Stimulated activated CD8-positive, alpha-beta memory T cell treated with anti-CD3 and anti-CD28 coated beads, Interleukin-15, amount 100 ng/mL, for 24 hours (primary cell): ENCODE measurements around the gene NOX3.
"Not testable (repeated sequence)": the region's sequence is repeated elsewhere in the genome, so short reads cannot be mapped to it uniquely, and the experiment has no call there.

Experiments used
- DNase-seq: peaks from one replicate; pipeline ENCODE4 v3.0.0-alpha.2; 2020; ENCODE audit warnings: low read depth

NOX3 gene

DNA sequence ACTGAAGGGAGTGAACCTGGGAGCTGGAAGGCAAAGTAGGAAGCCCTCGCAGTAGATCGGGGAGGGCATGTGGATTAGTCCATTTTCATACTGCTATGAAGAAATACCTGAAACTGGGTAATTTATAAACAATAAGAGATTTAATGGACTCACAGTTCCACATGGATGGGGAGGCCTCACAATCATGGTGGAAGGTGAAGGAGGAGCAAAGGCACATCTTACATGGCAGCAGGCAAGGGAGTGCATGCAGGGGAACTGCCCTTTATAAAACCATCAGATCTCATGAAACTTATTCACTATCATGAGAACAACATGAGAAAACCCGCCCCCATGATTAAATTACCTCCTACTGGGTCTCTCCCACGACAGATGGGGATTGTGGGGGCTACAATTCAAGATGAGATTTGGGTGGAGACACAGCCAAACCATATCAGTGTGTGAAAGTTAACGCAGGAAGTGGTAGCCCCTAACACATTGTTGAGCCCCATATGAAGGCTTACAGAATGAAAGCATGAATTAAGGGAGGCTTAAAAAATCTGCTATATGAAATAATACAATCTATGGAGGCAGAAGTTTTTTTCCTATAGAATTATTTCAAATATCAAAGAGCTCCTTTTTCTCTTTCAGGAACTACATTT, 15.5 kb upstream of the NOX3 start:
- DNase-seq = not testable (repeated sequence)

DNA sequence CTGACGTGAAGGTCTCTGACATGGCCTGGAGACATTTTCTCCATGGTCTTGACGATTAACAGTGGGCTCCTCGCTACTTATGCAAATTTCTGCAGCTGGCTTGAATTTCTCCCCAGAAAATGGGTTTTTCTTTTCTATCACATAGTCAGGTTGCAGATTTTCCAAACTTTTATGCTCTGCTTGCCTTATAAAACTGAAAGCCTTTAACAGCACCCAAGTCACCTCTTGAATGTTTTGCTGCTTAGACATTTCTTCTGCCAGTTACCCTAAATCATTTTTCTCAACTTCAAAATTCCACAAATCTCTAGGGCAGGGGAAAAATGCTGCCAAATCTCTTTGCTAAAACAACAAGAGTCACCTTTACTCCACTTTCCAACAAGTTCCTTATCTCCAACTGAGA, 12.9 kb upstream of the NOX3 start:
- not testable (repeated sequence) for DNase-seq

DNA sequence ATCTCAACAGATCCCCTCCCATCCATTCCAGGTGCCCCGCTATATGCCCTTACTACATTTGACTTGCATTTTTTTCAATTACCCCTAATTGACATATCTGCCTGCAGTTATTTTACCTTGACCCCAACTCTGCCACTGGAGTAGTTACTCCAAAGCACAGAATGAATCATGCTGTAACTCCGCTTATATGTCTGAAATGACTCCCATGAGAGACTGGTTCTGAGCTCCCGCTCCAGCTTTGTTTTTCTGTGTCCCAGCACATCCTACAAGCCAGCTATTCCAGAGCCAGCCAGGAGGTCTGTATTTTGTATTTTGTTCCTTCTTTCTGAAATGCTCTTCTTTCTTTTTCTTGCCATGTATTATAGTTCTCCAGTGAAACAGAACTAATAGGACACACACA, 10.9 kb upstream of the NOX3 start:
- DNase-seq = no peak

DNA sequence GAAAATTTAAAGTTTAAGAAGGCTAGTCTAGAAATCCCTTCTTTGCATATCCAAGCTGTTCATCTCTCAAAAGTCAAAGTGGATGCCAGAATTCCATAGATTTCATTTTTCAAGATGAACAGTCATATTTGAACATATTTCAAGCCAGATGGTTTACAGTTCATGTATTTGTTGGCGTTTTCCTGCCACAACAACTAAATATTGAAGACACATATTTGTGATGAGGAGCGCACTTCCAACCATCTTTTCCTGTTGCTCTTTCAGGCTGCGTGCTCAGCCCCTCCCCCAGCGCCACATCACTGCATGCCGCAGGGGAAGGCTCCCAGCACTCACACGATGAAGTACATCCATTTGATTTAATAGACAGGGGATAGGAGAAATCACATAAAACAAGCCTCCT, 5.9 kb upstream of the NOX3 start:
- no peak for DNase-seq

DNA sequence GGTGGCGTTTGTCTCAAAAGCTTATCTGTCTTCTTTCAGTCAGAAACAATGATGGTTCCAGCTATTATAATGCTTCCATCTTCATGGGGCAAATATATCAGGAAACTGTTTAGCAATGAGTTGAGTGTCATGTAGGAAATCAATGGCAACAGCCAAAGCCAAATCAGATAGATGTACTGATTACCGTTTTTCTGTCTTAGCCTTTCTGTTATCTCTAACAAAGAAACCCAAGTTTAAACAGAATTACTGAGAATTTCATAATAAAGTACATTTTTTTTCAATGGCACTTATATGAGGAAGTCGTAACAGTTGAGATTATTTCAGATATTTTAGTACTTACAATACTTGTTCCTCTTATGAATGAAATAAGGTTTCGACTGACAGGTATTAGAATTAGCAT, 1.2 kb downstream of the NOX3 start:
- no peak for DNase-seq

DNA sequence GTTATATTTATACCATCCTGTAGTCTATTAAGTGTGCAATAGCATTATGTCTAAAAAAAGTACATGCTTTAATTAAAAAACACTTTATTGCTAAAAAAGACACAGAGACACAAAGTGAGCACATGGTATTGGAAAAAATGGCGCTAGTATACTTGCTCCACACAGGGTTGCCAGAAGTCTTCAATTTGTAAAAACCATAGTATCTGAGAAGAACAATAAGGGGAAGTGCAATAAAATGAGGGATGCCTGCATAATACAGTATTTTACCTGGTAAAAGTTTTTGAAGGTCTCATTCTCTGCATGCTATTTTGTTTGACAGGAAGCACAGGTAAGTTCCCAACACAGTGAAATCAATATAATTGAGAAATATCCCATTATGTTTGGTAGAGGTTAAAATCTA, 1.6 kb downstream of the NOX3 start:
- DNase-seq = no peak

DNA sequence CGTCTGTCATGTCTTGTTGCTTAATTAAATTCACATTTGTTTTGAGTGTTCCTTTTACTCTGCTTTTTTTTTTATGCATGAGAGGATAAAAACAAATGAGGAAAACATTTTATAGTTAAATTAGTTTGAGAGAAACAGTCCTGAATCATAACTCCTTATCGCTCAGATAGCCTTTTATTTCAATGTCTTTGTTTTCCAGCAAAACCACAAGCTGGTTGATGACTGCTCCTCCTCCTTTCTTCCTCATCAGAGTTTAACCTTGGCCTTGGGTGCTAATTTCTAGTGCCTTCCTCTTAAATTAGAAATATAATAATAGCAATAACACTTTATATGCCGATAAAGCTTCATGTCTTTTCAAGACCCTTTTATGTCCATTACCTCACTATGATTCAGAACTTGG, 3.1 kb downstream of the NOX3 start:
- DNase-seq = no peak

DNA sequence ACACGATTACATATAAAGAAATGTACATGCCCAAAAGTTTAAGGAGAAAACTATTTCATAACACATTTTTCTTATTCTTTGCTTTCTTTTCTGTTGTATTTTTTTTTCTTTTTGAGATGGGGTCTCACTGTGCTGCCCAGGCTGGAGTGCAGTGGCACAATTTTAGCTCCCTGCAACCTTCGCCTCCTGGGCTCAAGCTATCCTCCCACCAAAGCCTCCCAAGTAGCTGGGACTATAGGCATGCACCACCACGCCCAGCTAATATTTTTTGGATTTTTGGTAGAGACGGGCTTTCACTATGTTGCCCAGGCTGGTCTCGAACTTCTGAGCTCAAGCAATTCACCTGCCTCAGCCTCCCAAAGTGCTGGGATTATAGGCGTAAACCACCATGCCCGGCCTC, 4.1 kb downstream of the NOX3 start:
- not testable (repeated sequence) for DNase-seq

DNA sequence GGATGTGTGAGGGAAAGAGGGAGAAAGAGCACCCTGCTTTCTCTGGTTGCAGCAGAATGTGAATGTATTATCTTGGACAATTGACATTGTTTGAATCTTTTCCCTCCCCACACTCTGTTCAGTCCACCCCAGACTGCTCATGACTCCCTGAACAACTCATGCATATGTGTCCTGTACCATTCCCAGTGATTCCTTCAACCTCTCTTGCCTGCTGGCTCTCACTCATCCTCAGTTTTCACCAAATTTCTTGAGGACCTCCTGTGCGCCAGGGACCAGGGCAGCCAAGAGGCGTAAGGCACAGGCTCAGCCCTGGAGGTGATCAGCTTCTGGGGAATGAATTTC, 5.4 kb downstream of the NOX3 start:
- DNase-seq = no peak

DNA sequence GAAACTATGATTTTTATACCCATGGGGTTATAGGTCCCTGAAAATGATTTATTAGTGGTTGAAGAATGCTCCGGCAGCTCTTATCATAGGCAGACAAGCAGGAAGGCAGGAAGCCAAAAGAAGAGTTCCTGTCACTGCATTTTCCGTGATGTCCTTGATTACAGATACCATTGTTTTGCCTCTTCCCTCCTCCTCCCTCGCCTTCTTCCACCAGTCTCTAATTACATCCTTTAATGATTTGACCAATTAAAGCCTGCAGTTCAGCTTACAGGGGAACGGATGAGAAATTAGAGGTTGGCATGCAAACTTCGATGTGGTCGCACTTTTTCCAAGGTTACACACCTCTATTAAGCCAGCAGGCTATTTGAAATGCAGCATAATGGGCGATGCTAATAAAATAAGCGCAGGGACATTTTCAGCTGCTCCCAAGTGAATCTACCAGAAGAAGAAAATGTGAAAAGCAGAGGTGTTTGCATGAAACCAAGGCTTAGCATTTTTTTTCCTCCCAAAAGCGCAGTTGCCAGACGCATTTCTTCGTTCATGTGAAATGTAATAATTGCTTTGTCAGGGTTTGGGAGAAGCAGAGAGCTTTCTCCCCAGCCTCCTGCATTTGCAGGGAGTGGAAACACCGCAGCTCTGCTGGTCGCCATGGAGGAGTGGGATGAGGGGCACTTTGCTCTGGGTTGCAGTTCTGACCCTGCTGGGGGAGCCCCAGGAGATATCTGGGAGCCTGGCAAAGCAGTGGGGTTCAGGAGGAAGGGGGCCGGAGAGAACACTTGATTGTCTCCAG, 6.0 kb downstream of the NOX3 start:
- no peak for DNase-seq

DNA sequence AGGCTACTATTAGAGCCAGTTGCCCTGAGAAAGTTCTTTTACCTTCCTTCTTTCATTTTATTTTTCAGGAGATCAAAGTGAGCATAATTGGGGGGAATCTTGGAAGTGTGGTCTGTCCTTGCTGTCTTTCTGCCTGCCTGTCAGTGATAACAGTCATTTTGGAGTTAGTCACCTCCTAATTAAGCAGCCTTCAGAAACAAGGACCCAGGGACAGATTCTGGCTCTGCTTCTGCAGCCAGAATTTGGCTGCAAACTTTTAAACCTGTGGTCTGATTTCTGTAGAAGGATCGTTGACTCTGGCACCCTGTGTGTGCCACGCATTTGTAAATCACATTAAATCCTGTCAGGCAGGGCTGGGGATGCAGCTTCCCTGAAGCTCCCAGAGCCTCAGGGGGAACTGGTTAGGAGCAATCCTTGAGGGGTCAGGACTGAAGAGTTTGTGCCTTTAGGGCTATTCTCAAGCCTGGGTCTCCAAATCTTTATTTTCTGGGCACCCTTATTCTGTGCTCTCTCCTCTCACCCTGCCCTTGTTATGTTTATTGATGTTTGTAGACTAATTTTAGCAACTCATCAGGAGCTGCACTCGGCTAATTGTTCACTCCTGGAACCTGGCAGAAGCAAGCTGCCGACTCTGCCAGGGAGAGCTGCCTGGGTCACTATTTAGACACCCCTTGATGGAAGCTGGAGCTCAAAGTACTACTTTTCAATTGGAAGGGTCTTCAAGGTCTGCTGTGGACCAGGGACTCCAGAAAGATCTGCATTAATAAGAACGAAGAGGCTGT, 6.8 kb downstream of the NOX3 start:
- no peak for DNase-seq

DNA sequence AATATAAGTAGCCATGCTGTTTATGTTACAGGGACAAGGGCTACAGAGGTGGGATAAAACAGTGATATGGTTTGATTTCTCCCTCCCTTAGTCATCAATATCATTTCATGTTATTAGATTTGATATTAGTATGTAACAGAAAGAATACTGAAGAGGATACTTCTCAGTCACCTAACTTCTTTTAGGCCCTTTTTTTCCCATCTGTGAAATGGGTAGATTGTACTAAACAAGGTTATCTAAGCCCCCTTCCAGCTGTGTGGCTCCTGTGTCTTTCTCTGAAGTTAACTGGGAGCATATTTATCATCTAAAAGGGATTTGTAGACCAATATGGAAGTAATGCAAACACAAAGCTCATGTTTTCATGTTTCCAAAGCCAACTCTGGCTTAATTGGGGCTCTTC, 7.7 kb downstream of the NOX3 start:
- DNase-seq = no peak

DNA sequence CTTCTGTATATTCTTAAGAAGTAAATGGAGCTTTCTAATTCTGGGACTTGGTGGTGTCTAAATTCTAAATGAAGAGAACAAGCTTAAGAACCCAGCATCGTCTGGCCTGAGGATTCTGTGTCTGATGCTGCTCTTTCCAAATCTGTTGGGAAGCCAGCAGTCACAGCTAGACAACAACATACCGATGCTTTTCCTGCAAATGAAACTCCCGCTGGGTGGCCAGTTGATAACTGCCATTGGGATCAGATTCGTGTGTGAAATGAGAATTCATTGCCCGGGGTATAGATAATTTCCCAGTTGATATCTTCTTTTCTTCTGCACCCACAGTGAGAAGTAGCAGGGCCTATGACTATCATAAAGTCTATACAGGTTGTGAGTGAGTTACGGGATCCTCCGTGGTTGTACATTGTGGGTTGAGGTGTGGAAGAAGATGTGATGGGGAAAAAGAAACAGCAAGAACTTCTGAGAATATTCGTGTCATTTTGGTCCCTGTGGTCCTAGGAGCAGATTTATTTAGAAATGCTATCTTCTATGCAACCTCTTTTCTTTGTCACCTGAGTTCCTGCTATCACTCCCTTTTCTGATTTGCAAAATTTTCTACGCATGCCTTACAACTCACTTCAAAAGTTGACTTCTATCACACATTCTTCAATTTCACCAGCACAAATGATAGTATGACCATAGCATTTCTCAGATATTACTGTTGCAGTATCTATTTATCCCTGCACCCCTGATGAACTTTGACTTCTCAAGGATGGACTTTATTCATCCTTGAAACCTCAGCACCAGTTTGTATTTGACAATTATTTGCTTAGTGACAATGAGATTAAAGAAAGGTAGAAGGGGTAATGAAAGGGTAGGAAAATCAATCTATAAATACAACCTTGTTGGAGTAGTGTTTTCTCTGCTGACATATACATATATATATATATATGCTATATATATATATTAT, 10.4 kb downstream of the NOX3 start:
- DNase-seq = no peak

DNA sequence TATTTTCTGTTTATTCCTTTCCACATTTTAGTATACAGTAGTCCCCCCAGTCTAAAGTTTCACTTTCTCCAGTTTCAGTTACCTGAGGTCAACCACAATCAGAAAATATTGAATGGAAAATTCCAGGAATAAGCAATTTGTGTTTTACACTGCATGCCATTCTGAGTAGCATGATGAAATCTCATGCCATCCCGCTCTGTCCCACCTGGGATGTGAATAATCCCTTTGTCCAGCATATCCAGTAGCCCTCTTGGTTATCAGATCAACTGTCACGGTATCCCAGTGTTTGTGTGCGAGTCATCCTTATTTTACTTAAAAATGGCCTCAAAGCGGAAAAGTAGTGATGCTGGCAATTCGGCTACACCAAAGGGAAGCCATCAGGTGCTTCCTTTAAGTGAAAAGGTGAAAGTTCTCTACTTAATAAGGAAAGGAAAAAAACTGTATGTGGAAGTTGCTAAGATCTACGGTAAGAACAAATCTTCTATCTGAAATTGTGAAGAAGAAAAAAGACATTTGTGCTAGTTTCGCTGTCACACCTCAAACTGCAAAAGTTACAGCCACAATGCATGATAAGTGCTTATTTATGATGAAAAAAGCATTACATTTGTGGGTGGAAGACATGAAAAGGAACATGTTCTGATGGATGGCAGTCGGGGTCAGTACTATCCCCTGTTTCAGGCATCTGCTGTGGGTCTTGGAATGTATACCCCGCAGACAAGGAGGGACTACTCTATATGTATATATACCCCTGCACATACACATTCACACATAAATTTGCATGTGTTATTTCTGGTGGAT, 11.3 kb downstream of the NOX3 start:
- DNase-seq = no peak

DNA sequence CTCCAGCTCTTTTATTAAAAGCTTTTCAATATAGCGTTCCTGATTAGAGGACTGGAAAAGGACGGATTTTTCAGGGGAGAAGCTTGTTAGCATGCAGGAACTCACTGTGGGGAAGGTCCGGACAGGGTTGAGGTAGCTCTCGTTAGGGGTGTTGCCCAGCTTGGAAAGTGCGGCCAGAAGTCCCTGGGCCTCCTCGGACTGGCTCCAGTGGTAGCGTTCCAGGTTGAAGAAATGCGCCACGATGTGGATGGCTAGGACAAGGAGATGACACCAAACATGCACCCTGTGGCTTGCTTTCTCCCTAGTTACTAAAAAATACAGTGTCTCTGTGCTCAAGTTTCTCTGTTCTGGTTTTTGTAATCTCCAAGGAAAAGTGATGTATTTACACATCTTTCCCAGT, 12.5 kb downstream of the NOX3 start:
- no peak for DNase-seq

DNA sequence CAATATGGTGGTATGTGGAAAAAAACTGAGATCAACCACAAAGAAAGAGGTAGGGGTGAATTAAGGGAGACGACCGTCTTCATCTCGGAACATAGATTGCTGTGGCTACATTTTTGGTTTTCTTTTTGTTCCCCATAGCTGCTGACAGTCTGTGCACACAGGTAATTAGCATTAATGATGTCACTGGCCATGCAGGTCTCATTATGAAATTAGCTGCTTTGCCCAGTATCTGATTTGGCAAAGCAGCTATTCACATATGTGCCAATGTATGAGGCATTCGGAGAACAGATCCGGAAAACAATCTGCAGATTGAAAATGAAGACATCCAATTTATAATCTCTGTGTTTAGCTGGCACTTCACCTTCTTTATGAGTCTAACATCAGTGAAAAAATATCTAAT, 13.1 kb downstream of the NOX3 start:
- DNase-seq = no peak

DNA sequence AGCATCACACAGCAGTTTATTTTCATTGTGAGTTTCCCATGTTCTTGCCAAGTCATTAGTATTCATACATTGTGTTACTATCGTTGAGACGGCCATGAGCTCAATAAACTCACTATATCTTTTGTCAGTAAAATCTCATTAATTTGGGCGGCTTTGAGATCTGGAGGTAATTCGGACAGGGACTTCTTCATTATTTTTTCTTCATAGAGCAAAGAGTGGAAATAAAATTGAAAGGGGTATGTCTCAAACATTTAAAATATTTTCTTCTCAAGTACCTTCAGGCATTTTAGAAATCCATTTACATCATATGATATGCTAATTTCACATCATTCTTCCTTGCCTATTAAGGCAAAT, 14.6 kb downstream of the NOX3 start:
- DNase-seq = no peak

DNA sequence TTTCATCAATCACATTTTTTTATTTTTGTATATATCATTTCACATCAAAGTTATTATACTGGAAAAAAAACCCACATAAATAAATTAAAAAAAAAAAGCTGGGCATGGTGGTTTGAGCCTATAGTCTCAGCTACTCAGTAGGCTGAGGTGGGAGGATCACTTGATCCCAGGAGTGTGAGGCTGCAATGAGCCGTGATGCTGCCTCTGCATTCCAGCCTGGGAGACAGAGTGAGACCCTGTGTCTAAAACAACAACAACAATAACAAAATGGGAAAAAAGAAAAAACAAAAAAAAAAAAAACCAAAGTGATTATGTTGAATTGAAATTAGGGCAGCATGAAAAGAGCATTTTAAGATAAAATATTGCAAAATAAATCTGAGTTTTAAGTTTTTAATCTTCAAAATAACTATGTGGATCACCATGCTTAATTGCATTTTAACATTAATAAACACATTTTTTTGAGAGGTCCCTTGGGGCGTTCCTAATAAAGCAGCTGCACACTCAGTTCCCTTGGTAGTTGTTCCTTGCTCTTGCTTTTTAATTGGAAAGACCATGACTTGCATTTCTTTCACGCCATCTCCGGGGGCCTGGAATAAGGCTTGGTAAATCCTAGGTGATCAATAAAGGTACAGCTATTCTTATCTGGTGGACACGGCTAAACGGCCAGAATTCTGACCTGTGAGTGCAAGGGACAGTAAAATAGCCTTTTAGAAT, 15.1 kb downstream of the NOX3 start:
- no peak for DNase-seq

DNA sequence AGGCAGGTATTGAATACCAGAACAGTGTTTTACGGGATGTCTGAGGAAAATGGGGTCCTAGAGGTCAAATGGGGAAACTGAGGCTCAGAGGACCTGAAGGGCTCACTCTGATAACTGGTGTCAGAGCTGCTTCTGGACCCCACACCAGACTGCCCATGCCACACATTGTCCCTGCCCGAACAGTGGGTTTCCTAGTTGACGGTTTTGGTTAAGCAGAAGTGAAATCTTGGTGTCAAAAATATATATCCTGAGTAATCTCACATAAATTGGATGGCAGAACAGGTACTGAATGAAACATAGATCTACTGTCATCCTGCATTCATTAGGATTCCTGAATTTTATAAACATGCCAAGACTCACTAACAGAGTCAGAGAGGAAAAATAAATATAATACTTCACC, 16.3 kb downstream of the NOX3 start:
- DNase-seq = no peak

DNA sequence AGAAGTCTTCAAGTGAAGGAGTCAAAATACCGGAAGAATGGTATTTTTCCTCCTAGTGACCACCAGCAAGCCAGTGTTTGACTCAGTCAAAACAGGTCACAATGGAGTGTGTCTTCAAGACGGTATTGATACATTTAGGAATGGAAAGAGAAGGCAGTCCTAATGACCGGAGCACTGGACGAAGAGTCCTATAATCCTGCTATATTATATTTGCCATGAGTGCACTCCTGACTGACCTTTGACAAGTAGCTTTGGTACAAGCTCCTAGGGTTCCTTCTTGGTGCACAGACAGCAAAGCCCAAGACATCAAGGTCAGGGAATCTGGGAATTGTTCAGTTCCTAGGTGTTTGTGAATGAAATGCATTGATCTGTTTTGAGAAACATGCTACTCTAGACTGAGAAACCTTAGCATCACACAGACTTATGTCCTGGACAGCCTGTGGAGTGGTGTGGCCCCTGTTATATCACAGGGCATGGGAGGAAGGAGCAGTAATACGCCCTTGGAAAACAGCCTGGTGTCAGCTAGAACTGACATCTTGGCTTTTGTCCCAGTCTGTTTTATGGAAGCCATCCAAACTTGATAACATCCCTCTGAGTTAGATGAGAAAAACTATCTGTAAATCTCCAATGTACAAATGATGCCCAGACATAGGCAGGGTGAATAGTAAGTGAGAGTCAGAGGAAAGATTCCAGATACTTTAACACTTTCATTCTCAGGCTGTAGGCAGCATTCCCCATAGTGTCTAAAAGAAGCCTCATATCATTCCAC, 18.5 kb downstream of the NOX3 start:
- no peak for DNase-seq
